WTC11 (cell line): Measurements from ENCODE around the gene PAK6. TPM values are rescaled to one million over a fixed set of nuclear protein-coding genes. Genes with fewer than 3 reads are reported as not detected.

ENCODE experiments used
- ATAC-seq: fragments of 200-7000 bp; cut with Tn5 transposase; 2 replicates; pipeline ENCODE4 v1.10.0; 2021; ENCODE audit warnings: mild to moderate bottlenecking, moderate library complexity
- CTCF ChIA-PET: fragments of 300-600 bp; sonication (Branson Sonifier 250); formaldehyde crosslinking; loops from one replicate; lab custom pipeline; 2021; ENCODE audit warnings: antibody characterized with exemption; lab: Charles Lee
- POLR2A ChIA-PET: fragments of 350-600 bp; sonication (Branson Sonifier 250); formaldehyde crosslinking; loops from one replicate; lab custom pipeline; 2021; ENCODE audit warnings: antibody characterized with exemption; lab: Charles Lee
- DNase-seq: peaks from one replicate; pipeline ENCODE4 v3.0.0; 2021; ENCODE audit warnings: low spot score
- H3K27ac Mint-ChIP-seq: 2 replicates; pipeline ENCODE4 v1.8.0; 2021; ENCODE audit warnings: mixed read lengths
- H3K27me3 Mint-ChIP-seq: 2 replicates; pipeline ENCODE4 v1.8.0; 2021; ENCODE audit warnings: low read depth, mild to moderate bottlenecking, moderate library complexity, mixed read lengths
- H3K36me3 Mint-ChIP-seq: 2 replicates; pipeline ENCODE4 v1.8.0; 2021; ENCODE audit warnings: mixed read lengths
- H3K4me1 Mint-ChIP-seq: 2 replicates; pipeline ENCODE4 v1.8.0; 2022; ENCODE audit warnings: mixed read lengths
- H3K4me3 Mint-ChIP-seq: 2 replicates; pipeline ENCODE4 v1.8.0; 2021; ENCODE audit warnings: mild to moderate bottlenecking, moderate library complexity, mixed read lengths
- H3K9me3 Mint-ChIP-seq: 2 replicates; pipeline ENCODE4 v1.8.0; 2021; ENCODE audit warnings: mixed read lengths
- ELF4 ChIP-seq: sonication (generic); formaldehyde crosslinking; IDR thresholded peaks from 2 replicates; pipeline ENCODE4 v1.8.1; 2022; ENCODE audit warnings: low read depth, mild to moderate bottlenecking, moderate library complexity, missing genetic modification reagents
- ESRRA ChIP-seq: sonication (generic); formaldehyde crosslinking; IDR thresholded peaks from 2 replicates; pipeline ENCODE4 v1.8.1; 2022; ENCODE audit warnings: mild to moderate bottlenecking, missing genetic modification reagents, borderline replicate concordance
- FOXK1 ChIP-seq: sonication (generic); formaldehyde crosslinking; IDR thresholded peaks from 2 replicates; pipeline ENCODE4 v1.8.0; 2022; ENCODE audit warnings: mild to moderate bottlenecking, moderate library complexity, missing genetic modification reagents
- JUN ChIP-seq: sonication (generic); formaldehyde crosslinking; IDR thresholded peaks from 2 replicates; pipeline ENCODE4 v1.8.0; 2023; ENCODE audit warnings: mild to moderate bottlenecking, missing genetic modification reagents
- MXD4 ChIP-seq: fragments of 250-450 bp; sonication (Bioruptor Pico); IDR thresholded peaks from 2 replicates; pipeline ENCODE4 v1.8.0; 2021; ENCODE audit warnings: mild to moderate bottlenecking, moderate library complexity, borderline replicate concordance
- MYBL2 ChIP-seq: sonication (generic); formaldehyde crosslinking; IDR thresholded peaks from 2 replicates; pipeline ENCODE4 v1.8.1; 2023; ENCODE audit warnings: mild to moderate bottlenecking, moderate library complexity, missing genetic modification reagents
- NFATC4 ChIP-seq: fragments of 250-450 bp; sonication (Bioruptor Pico); IDR thresholded peaks from 2 replicates; pipeline ENCODE4 v1.9.0; 2021; ENCODE audit warnings: mild to moderate bottlenecking
- OVOL2 ChIP-seq: fragments of 250-450 bp; sonication (Bioruptor Pico); IDR thresholded peaks from 2 replicates; pipeline ENCODE4 v1.9.0; 2021; ENCODE audit warnings: mild to moderate bottlenecking, borderline replicate concordance
- SOX15 ChIP-seq: fragments of 250-450 bp; sonication (Bioruptor Pico); IDR thresholded peaks from 2 replicates; pipeline ENCODE4 v1.9.0; 2021; ENCODE audit warnings: mild to moderate bottlenecking
- TCF7 ChIP-seq: sonication (generic); formaldehyde crosslinking; IDR thresholded peaks from 2 replicates; pipeline ENCODE4 v1.8.0; 2022; ENCODE audit warnings: mild to moderate bottlenecking, low read depth, missing genetic modification reagents, moderate library complexity
- TEAD1 ChIP-seq: sonication (generic); formaldehyde crosslinking; IDR thresholded peaks from 2 replicates; pipeline ENCODE4 v1.8.0; 2022; ENCODE audit warnings: mild to moderate bottlenecking, missing genetic modification reagents
- ZNF138 ChIP-seq: sonication (generic); formaldehyde crosslinking; conservative IDR thresholded peaks from 2 replicates; pipeline ENCODE4 v1.8.1; 2022; ENCODE audit warnings: mild to moderate bottlenecking, moderate library complexity, missing genetic modification reagents
- total RNA-seq: library from RNA; stranded (reverse); gene quantifications from 3 replicates; pipeline ENCODE4 v1.2.3, GENCODE V29; 2021
- TF ChIP-seq, protein P1 (sequence below): sonication (generic); formaldehyde crosslinking; conservative IDR thresholded peaks from 2 replicates; pipeline ENCODE4 v1.8.1; 2023; ENCODE audit warnings: mild to moderate bottlenecking, low read depth, missing genetic modification reagents, moderate library complexity
- TF ChIP-seq, protein P2 (sequence below): sonication (generic); formaldehyde crosslinking; IDR thresholded peaks from 2 replicates; pipeline ENCODE4 v1.8.1; 2022; ENCODE audit warnings: mild to moderate bottlenecking, missing genetic modification reagents, moderate library complexity, borderline replicate concordance
- TF ChIP-seq, protein P3 (sequence below): sonication (generic); formaldehyde crosslinking; IDR thresholded peaks from 2 replicates; pipeline ENCODE4 v1.8.1; 2022; ENCODE audit warnings: mild to moderate bottlenecking, moderate library complexity, missing genetic modification reagents
- TF ChIP-seq, protein P4 (sequence below): fragments of 250-450 bp; sonication (Bioruptor Pico); IDR thresholded peaks from 2 replicates; pipeline ENCODE4 v1.8.0; 2021; ENCODE audit warnings: mild to moderate bottlenecking
- TF ChIP-seq, protein P5 (sequence below): fragments of 250-450 bp; sonication (Bioruptor Pico); IDR thresholded peaks from 2 replicates; pipeline ENCODE4 v2.1.2; 2022; ENCODE audit warnings: mild to moderate bottlenecking, moderate library complexity
- TF ChIP-seq, protein P6 (sequence below): sonication (generic); formaldehyde crosslinking; IDR thresholded peaks from 2 replicates; pipeline ENCODE4 v1.8.1; 2023; ENCODE audit warnings: mild to moderate bottlenecking, missing genetic modification reagents, moderate library complexity
- TF ChIP-seq, protein P7 (sequence below): sonication (generic); formaldehyde crosslinking; IDR thresholded peaks from 2 replicates; pipeline ENCODE4 v1.8.1; 2022; ENCODE audit warnings: low read depth, mild to moderate bottlenecking, moderate library complexity, missing genetic modification reagents, borderline replicate concordance
- TF ChIP-seq, protein P8 (sequence below): sonication (generic); formaldehyde crosslinking; IDR thresholded peaks from 2 replicates; pipeline ENCODE4 v1.8.1; 2022; ENCODE audit warnings: missing genetic modification reagents, borderline replicate concordance

The PAK6 gene
- total RNA-seq, 1 experiment from 2014 or later: 11.7 TPM

DNA sequence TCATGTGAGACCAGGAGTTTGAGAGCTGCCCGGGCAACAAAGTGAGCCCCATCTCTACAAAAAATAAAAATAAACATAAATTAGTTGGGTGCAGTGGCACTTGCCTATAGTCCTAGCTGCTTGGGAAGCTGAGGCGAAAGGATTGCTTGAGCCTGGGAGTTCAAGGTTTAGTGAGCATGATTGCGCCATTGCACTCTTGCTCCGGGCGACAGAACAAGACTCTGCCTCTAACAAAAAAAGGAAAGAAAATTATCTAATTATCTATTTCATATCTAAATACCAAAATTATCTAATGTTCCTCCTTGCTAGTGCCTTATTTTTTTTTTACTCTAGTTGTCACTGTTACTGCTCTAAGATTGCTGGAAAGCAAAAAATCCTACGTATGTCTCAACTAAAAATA is 16.7 kb upstream of the PAK6 start:
- ChIA-PET CTCF (interaction anchor here (1.7 to 21.7 kb wide), 2 partner anchors 51 to 57 kb away, joined by 4 to 273 read pairs; no protein-coding TSS in a partner anchor), POLR2A (no interaction called here)
- H3K4me3 Mint-ChIP-seq: no peak overlapping the region
- no peak overlapping the region for H3K27ac Mint-ChIP-seq
- no peaks in the 10 kb centered on the region for H3K27me3 Mint-ChIP-seq
- H3K9me3 Mint-ChIP-seq: no peaks in the 10 kb centered on the region
- H3K36me3 Mint-ChIP-seq: peaks cover 75% of the 10 kb centered on the region
- ATAC-seq (no peak), DNase-seq (no peak)
- no peaks in the 10 kb centered on the region for H3K4me1 Mint-ChIP-seq
- TF ChIP-seq, protein P1, sequence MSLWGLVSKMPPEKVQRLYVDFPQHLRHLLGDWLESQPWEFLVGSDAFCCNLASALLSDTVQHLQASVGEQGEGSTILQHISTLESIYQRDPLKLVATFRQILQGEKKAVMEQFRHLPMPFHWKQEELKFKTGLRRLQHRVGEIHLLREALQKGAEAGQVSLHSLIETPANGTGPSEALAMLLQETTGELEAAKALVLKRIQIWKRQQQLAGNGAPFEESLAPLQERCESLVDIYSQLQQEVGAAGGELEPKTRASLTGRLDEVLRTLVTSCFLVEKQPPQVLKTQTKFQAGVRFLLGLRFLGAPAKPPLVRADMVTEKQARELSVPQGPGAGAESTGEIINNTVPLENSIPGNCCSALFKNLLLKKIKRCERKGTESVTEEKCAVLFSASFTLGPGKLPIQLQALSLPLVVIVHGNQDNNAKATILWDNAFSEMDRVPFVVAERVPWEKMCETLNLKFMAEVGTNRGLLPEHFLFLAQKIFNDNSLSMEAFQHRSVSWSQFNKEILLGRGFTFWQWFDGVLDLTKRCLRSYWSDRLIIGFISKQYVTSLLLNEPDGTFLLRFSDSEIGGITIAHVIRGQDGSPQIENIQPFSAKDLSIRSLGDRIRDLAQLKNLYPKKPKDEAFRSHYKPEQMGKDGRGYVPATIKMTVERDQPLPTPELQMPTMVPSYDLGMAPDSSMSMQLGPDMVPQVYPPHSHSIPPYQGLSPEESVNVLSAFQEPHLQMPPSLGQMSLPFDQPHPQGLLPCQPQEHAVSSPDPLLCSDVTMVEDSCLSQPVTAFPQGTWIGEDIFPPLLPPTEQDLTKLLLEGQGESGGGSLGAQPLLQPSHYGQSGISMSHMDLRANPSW (CRISPR knock-in tag): no peak

DNA sequence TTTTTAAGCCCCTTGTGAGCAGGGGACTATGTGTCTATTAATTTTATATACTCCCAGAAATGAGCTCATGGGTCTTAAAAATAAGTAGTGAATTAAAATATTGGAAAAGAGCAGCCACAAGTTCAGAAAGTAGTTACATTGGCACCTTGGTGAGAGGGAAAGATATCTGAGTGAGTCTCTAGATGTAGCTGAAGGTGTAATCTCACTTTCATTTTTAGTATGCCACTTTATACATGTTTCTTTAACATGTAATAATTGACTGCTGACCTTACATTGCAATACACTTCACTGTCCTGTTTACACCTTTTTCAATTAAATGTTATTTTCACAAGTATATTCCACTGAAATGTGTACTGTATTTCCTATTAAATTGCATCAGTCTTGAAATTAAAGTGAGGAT is 12.1 kb upstream of the PAK6 start:
- CTCF ChIA-PET: interaction anchor here (1.4 to 21.7 kb wide), 5 partner anchors 9 to 181 kb away, joined by 4 to 273 read pairs (median 4); partner anchors contain the start of gene INAFM2
- Mint-ChIP-seq H3K36me3 (peaks cover 55% of the 10 kb centered on the region), H3K4me1 (no peaks in the 10 kb centered on the region), H3K4me3 (no peak overlapping the region), H3K9me3 (no peaks in the 10 kb centered on the region), H3K27ac (no peak overlapping the region), H3K27me3 (no peaks in the 10 kb centered on the region)
- DNase-seq: no peak
- TF ChIP-seq, protein P2, sequence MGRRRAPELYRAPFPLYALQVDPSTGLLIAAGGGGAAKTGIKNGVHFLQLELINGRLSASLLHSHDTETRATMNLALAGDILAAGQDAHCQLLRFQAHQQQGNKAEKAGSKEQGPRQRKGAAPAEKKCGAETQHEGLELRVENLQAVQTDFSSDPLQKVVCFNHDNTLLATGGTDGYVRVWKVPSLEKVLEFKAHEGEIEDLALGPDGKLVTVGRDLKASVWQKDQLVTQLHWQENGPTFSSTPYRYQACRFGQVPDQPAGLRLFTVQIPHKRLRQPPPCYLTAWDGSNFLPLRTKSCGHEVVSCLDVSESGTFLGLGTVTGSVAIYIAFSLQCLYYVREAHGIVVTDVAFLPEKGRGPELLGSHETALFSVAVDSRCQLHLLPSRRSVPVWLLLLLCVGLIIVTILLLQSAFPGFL (CRISPR knock-in tag): no peak
- TF ChIP-seq, protein P3, sequence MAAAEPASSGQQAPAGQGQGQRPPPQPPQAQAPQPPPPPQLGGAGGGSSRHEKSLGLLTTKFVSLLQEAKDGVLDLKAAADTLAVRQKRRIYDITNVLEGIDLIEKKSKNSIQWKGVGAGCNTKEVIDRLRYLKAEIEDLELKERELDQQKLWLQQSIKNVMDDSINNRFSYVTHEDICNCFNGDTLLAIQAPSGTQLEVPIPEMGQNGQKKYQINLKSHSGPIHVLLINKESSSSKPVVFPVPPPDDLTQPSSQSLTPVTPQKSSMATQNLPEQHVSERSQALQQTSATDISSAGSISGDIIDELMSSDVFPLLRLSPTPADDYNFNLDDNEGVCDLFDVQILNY (CRISPR knock-in tag): no peak
- TF ChIP-seq, protein P4, sequence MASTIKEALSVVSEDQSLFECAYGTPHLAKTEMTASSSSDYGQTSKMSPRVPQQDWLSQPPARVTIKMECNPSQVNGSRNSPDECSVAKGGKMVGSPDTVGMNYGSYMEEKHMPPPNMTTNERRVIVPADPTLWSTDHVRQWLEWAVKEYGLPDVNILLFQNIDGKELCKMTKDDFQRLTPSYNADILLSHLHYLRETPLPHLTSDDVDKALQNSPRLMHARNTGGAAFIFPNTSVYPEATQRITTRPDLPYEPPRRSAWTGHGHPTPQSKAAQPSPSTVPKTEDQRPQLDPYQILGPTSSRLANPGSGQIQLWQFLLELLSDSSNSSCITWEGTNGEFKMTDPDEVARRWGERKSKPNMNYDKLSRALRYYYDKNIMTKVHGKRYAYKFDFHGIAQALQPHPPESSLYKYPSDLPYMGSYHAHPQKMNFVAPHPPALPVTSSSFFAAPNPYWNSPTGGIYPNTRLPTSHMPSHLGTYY: no peak
- no peak for ATAC-seq
- POLR2A ChIA-PET: interaction anchor here (0.6 kb wide), 1 partner anchor 285 kb away, joined by 4 read pairs; no protein-coding TSS in a partner anchor

DNA sequence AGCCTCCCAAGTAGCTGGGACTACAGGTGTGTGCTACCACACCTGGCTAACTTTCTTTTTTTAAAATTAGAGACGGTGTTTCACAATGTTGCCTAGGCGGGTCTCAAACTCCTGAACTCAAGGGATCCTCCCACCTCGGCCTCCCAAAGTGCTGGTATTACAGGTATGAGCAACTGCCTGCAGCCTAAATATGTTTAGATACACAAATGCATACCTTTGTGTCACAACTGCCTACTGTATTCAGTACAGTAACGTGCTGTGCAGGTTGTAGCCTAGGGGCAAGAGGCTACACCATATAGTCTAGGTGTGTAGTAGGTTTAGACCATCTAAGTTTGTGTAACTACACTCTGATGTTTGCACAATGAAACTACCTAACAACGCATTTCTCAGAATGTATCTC is 9.5 kb upstream of the PAK6 start:
- Mint-ChIP-seq H3K4me1 (no peaks in the 10 kb centered on the region), H3K4me3 (no peak overlapping the region), H3K27me3 (no peaks in the 10 kb centered on the region), H3K27ac (0 out of 2 replicates have a peak overlapping the region, but pooled peaks have one; percentile 56), H3K9me3 (no peaks in the 10 kb centered on the region), H3K36me3 (peaks cover 37% of the 10 kb centered on the region)
- ChIA-PET POLR2A (interaction anchor here (0.8 kb wide), 1 partner anchor 12 kb away, joined by 8 read pairs; no protein-coding TSS in a partner anchor), CTCF (interaction anchor here (2.0 to 21.7 kb wide), 3 partner anchors 12 to 50 kb away, joined by 8 to 273 read pairs (median 15); no protein-coding TSS in a partner anchor)
- ATAC-seq (no peak), DNase-seq (no peak)
- TF ChIP-seq NFATC4 (CRISPR knock-in tag): no peak
- TF ChIP-seq FOXK1: no peak
- TF ChIP-seq JUN (CRISPR knock-in tag): no peak
- TF ChIP-seq, protein P5, sequence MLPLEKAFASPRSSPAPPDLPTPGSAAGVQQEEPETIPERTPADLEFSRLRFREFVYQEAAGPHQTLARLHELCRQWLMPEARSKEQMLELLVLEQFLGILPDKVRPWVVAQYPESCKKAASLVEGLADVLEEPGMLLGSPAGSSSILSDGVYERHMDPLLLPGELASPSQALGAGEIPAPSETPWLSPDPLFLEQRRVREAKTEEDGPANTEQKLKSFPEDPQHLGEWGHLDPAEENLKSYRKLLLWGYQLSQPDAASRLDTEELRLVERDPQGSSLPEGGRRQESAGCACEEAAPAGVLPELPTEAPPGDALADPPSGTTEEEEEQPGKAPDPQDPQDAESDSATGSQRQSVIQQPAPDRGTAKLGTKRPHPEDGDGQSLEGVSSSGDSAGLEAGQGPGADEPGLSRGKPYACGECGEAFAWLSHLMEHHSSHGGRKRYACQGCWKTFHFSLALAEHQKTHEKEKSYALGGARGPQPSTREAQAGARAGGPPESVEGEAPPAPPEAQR (CRISPR knock-in tag): no peak
- TF ChIP-seq, protein P6, sequence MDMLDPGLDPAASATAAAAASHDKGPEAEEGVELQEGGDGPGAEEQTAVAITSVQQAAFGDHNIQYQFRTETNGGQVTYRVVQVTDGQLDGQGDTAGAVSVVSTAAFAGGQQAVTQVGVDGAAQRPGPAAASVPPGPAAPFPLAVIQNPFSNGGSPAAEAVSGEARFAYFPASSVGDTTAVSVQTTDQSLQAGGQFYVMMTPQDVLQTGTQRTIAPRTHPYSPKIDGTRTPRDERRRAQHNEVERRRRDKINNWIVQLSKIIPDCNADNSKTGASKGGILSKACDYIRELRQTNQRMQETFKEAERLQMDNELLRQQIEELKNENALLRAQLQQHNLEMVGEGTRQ: no peak
- TF ChIP-seq TEAD1 (CRISPR knock-in tag): no peak
- no peak for TF ChIP-seq TCF7
- TF ChIP-seq, protein P7, sequence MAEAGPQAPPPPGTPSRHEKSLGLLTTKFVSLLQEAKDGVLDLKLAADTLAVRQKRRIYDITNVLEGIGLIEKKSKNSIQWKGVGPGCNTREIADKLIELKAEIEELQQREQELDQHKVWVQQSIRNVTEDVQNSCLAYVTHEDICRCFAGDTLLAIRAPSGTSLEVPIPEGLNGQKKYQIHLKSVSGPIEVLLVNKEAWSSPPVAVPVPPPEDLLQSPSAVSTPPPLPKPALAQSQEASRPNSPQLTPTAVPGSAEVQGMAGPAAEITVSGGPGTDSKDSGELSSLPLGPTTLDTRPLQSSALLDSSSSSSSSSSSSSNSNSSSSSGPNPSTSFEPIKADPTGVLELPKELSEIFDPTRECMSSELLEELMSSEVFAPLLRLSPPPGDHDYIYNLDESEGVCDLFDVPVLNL (CRISPR knock-in tag): no peak
- no peak for TF ChIP-seq MXD4 (CRISPR knock-in tag)
- TF ChIP-seq MYBL2: no peak
- no peak for TF ChIP-seq ELF4 (CRISPR knock-in tag)
- TF ChIP-seq, protein P8, sequence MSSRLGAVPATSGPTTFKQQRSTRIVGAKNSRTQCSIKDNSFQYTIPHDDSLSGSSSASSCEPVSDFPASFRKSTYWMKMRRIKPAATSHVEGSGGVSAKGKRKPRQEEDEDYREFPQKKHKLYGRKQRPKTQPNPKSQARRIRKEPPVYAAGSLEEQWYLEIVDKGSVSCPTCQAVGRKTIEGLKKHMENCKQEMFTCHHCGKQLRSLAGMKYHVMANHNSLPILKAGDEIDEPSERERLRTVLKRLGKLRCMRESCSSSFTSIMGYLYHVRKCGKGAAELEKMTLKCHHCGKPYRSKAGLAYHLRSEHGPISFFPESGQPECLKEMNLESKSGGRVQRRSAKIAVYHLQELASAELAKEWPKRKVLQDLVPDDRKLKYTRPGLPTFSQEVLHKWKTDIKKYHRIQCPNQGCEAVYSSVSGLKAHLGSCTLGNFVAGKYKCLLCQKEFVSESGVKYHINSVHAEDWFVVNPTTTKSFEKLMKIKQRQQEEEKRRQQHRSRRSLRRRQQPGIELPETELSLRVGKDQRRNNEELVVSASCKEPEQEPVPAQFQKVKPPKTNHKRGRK (CRISPR knock-in tag): no peak
- no peak for TF ChIP-seq OVOL2 (CRISPR knock-in tag)
- no peak for TF ChIP-seq ZNF138
- no peak for TF ChIP-seq ESRRA
- TF ChIP-seq SOX15 (CRISPR knock-in tag): no peak
